Ishikawa (cell line): ENCODE results near the gene CLDN7.

Experiments
- CEBPB ChIP-seq: IDR thresholded peaks from 2 replicates; pipeline ENCODE4 v1.6.1; 2012
- EP300 ChIP-seq: IDR thresholded peaks from 2 replicates; pipeline ENCODE4 v1.6.1; 2012; ENCODE audit warnings: borderline replicate concordance
- FOXM1 ChIP-seq: IDR thresholded peaks from 2 replicates; pipeline ENCODE4 v1.6.1; 2012; ENCODE audit warnings: low read depth, borderline replicate concordance
- RAD21 ChIP-seq: IDR thresholded peaks from 2 replicates; pipeline ENCODE4 v1.6.1; 2012; ENCODE audit warnings: low read depth
- REST ChIP-seq: IDR thresholded peaks from 2 replicates; pipeline ENCODE4 v1.6.1; 2012; ENCODE audit warnings: low read depth, mild to moderate bottlenecking
- TAF1 ChIP-seq: IDR thresholded peaks from 2 replicates; pipeline ENCODE4 v1.6.1; 2012; ENCODE audit warnings: low read depth, mild to moderate bottlenecking
- TEAD4 ChIP-seq: IDR thresholded peaks from 2 replicates; pipeline ENCODE4 v1.6.1; 2012
- YY1 ChIP-seq: IDR thresholded peaks from 2 replicates; pipeline ENCODE4 v1.6.1; 2012; ENCODE audit warnings: low read depth
- TF ChIP-seq, protein P1 (sequence below): IDR thresholded peaks from 2 replicates; pipeline ENCODE4 v1.6.1; 2012
- TF ChIP-seq, protein P2 (sequence below): IDR thresholded peaks from 2 replicates; pipeline ENCODE4 v1.6.1; 2012

DNA sequence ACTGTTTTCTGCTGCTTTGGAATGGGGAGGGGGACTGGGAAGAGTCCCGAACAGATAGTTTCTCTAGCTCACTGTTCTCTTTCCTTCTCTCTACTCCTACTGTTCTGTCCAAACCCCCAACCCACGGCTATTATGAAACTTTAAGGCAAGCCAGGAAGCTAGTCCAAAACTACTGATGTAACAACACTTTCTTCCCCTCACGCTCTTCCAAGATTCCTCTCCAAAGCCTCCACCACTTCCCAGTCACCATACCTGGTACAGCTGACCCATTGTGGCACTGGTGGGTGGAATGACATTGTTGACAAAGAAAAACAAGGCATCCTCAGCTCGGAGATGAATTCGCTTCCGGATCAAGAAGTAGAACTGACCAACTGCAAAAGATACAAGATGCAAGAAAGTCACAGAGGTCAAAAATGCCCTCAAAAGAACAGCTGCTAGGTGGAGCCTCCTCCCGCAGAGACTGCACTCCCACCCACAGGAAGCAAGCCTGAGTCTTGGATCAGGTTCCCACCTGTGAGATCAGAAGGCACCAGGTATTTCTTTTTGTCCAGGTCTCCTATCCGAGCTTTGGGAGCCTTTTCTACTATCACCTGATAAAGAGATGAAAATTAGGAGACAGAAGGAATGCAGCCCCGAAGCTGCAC lies 21.1 kb downstream of the CLDN7 start:
- TF ChIP-seq FOXM1 (no peak), CEBPB (no peak), EP300 (no peak), REST (no peak), YY1 (no peak), TAF1 (no peak), RAD21 (no peak), TEAD4 (no peak)
- TF ChIP-seq, protein P1, sequence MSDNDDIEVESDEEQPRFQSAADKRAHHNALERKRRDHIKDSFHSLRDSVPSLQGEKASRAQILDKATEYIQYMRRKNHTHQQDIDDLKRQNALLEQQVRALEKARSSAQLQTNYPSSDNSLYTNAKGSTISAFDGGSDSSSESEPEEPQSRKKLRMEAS = no peak
- TF ChIP-seq, protein P2, sequence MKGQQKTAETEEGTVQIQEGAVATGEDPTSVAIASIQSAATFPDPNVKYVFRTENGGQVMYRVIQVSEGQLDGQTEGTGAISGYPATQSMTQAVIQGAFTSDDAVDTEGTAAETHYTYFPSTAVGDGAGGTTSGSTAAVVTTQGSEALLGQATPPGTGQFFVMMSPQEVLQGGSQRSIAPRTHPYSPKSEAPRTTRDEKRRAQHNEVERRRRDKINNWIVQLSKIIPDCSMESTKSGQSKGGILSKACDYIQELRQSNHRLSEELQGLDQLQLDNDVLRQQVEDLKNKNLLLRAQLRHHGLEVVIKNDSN = no peak
